Uterus (tissue), 4 donors: ENCODE results near the gene SART1. TPM values are rescaled to one million over a fixed set of nuclear protein-coding genes. Genes with fewer than 3 reads are reported as not detected.

Source experiments
- DNase-seq, 2 donors: peaks; one replicate each; pipeline ENCODE4 v3.0.0-alpha.2; 2019 to 2020
- H3K27ac ChIP-seq, 2 donors: fragments of 200-600 bp; sonication (generic); 1 replicate in 1 of 2; 2 replicates in 1 of 2; pipeline ENCODE4 v1.5.1; 2016 to 2018
- H3K27me3 ChIP-seq, 2 donors: fragments of 200-600 bp; sonication (generic); one replicate each; pipeline ENCODE4 v1.5.1; 2018 to 2019; ENCODE audit warnings: control low read depth in 1 of 2
- H3K36me3 ChIP-seq, 2 donors: fragments of 200-600 bp; sonication (generic); one replicate each; pipeline ENCODE4 v1.5.1; 2019; ENCODE audit warnings: control low read depth in 1 of 2
- H3K4me1 ChIP-seq, 2 donors: fragments of 200-600 bp; sonication (generic); one replicate each; pipeline ENCODE4 v1.5.1; 2018 to 2019; ENCODE audit warnings: control low read depth in 1 of 2
- H3K4me3 ChIP-seq, 2 donors: fragments of 200-600 bp; sonication (generic); 1 replicate in 1 of 2; 2 replicates in 1 of 2; pipeline ENCODE4 v1.5.1; 2018 to 2019; ENCODE audit warnings: mild to moderate bottlenecking in 1 of 2
- H3K9me3 ChIP-seq, 2 donors: fragments of 200-600 bp; sonication (generic); one replicate each; pipeline ENCODE4 v1.5.1; 2019; ENCODE audit warnings: control low read depth in 1 of 2
- CTCF ChIP-seq, 4 experiments: fragments of 200-600 bp in 2 of 4; fragments of 450-650 bp in 2 of 4; sonication (generic) in 2 of 4; IDR thresholded peaks; one replicate each; pipeline ENCODE4 v1.5.1; 2016 to 2019; ENCODE audit warnings: antibody characterized with exemption in 4 of 4, mild to moderate bottlenecking in 2 of 4, moderate library complexity in 1 of 4
- POLR2A ChIP-seq, 2 donors: fragments of 450-650 bp; IDR thresholded peaks; one replicate each; pipeline ENCODE4 v1.6.1; 2016; ENCODE audit warnings: antibody characterized with exemption in 2 of 2, mild to moderate bottlenecking in 1 of 2, moderate library complexity in 1 of 2
- intact Hi-C: fragments of 100-400 bp; cut with DNase I; formaldehyde crosslinking; loops from one replicate; pipeline ENCODE4 v1.15.1; 2023; ENCODE audit warnings: low total_unique reads
- total RNA-seq, 4 donors: library from RNA; depleted of rRNA in 3 of 4; stranded (reverse); fragments of >200 nt in 3 of 4; gene quantifications; one replicate each; pipeline versions ENCODE4 v1.1.0 to v1.2.4, GENCODE V29; 2014 to 2023
- donor health status: DM: yes; HTN: yes; CAD: no.

Gene SART1
- 10 to 100 TPM; 10.3 to 77.9 (median 30.5) TPM for total RNA-seq

- peak; percentile 97 to 98 for DNase-seq
- no peaks in the 10 kb centered on the region for H3K36me3 ChIP-seq
- H3K27me3 ChIP-seq = no peaks in the 10 kb centered on the region
- intact Hi-C loops = no loop called here
- peaks cover 9 to 12% of the 10 kb centered on the region in 2 donors for H3K4me1 ChIP-seq
- H3K4me3 ChIP-seq = peak within 1 kb of the TSS; percentile 51 to 88
- peak; percentile 32 to 71 for TF ChIP-seq POLR2A (IDR thresholded peaks at IDR 0.05)
- TF ChIP-seq CTCF (IDR thresholded peaks at IDR 0.05) = peak in 3 of 4 experiments; percentile 15 to 53 (median 22)
- peak within 1 kb of the TSS; percentile 81 to 87 for H3K27ac ChIP-seq
- H3K9me3 ChIP-seq = no peaks in the 10 kb centered on the region
Measured at GRCh38 chr11:65961267-65962140, at the start of gene SART1. SART1 (plus strand) TSS chr11:65961734; CDS start chr11:65961781, 47 bp downstream.

GRCh38 chr11:65912845-65913244, 48.7 kb upstream of the SART1 start:
- intact Hi-C loops = no loop called here
- no peaks in the 10 kb centered on the region for H3K36me3 ChIP-seq

GRCh38 chr11:65915101-65915820, 46.3 kb upstream of the SART1 start:
- Histone ChIP-seq H3K36me3 (no peaks in the 10 kb centered on the region), H3K27me3 (no peaks in the 10 kb centered on the region), H3K27ac (peak overlapping the region; percentile 94 to 97), H3K4me3 (peak overlapping the region in 1 of 2 donors; percentile 2), H3K9me3 (no peaks in the 10 kb centered on the region), H3K4me1 (peaks cover 15 to 29% of the 10 kb centered on the region in 2 donors)
- TF ChIP-seq POLR2A (IDR thresholded peaks at IDR 0.05) (no peak), CTCF (IDR thresholded peaks at IDR 0.05) (no peak)
- intact Hi-C loops = no loop called here
- DNase-seq = no peak

More at GRCh38 chr11:65912845-65913244, 48.7 kb upstream of the SART1 start:
- no peak for DNase-seq
- H3K4me3 ChIP-seq = no peak overlapping the region
- peaks cover 13 to 26% of the 10 kb centered on the region in 2 donors for H3K4me1 ChIP-seq
- peak overlapping the region in 1 of 2 donors; percentile 18 for H3K27ac ChIP-seq
- no peak for TF ChIP-seq CTCF (IDR thresholded peaks at IDR 0.05)
- no peak for TF ChIP-seq POLR2A (IDR thresholded peaks at IDR 0.05)
- H3K9me3 ChIP-seq = no peaks in the 10 kb centered on the region
- no peaks in the 10 kb centered on the region for H3K27me3 ChIP-seq

GRCh38 chr11:65915821-65916251, 45.7 kb upstream of the SART1 start:
- no peaks in the 10 kb centered on the region for H3K9me3 ChIP-seq
- DNase-seq = peak; percentile 89 to 94
- no peaks in the 10 kb centered on the region for H3K27me3 ChIP-seq
- H3K27ac ChIP-seq = peak overlapping the region; percentile 94 to 97
- no peaks in the 10 kb centered on the region for H3K36me3 ChIP-seq
- peak overlapping the region in 1 of 2 donors; percentile 2 for H3K4me3 ChIP-seq
- intact Hi-C loops = no loop called here
- H3K4me1 ChIP-seq = peaks cover 21 to 35% of the 10 kb centered on the region in 2 donors
- TF ChIP-seq CTCF (IDR thresholded peaks at IDR 0.05) (no peak), POLR2A (IDR thresholded peaks at IDR 0.05) (peak; percentile 27 to 48)
